ENCODE results near the gene C20orf202.
"Not testable (repeated sequence)": the region's sequence is repeated elsewhere in the genome, so short reads cannot be mapped to it uniquely, and the experiment has no call there.

C20orf202 gene

DNA sequence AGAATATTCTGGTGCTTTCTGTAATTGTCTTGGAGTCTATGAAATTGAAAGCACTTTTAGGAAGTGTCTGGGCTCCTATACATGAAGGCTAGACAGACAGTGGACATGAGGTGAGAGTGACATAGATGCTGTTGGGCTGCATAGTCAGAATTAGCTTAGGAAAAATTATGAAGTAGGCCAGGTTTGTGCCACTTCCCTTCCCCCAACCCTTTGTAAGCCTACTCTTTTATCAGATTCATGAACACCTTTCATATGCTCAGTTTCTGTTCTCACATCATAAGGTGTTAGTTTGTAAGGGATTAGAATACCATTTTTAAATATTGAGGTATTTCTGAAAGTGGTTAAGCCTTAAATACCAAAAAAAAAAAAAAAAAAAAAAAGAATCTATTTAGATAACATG is 44.4 kb downstream of the C20orf202 start:
- H2BK5ac ChIP-seq (ENCODE audit: low read length): no peak overlapping the region
- no peak overlapping the region for H2BK15ac ChIP-seq (replicated peaks; ENCODE audit: low read depth)
- H3K9ac ChIP-seq (ENCODE audit: low read length): no peak overlapping the region
- no peaks in the 10 kb centered on the region for H3K27me3 ChIP-seq (ENCODE audit: insufficient read depth, low read length, poor library complexity)
- no peak overlapping the region for H3K23ac ChIP-seq (ENCODE audit: low read length)
- no peak overlapping the region for H2BK120ac ChIP-seq (ENCODE audit: low read depth, low read length)
- no peak overlapping the region for H3K4ac ChIP-seq (ENCODE audit: low read depth, low read length)
- H3K79me1 ChIP-seq (ENCODE audit: low read length): no peaks in the 10 kb centered on the region
- H3K36me3 ChIP-seq (ENCODE audit: control insufficient read depth, insufficient read depth, low read length): no peaks in the 10 kb centered on the region
- no peak overlapping the region for H3K4me2 ChIP-seq (ENCODE audit: low read length)
- no peak overlapping the region for H3K27ac ChIP-seq (ENCODE audit: low read depth, low read length)
- no peaks in the 10 kb centered on the region for H3K4me1 ChIP-seq (ENCODE audit: control insufficient read depth, low read depth, low read length)
- no peak overlapping the region for H4K5ac ChIP-seq (ENCODE audit: low read length)
- no peaks in the 10 kb centered on the region for H3K79me2 ChIP-seq (ENCODE audit: control insufficient read depth, insufficient read depth, low read length)
- H4K8ac ChIP-seq (ENCODE audit: low read depth, low read length): no peak overlapping the region
- no peak overlapping the region for H3K18ac ChIP-seq (ENCODE audit: low read length)
- no peak overlapping the region for H2AK5ac ChIP-seq (ENCODE audit: low read length)
- no peak overlapping the region for H3K4me3 ChIP-seq (ENCODE audit: low read length)
- no peak for DNase-seq
- no peak overlapping the region for H3K56ac ChIP-seq (ENCODE audit: low read length)

DNA sequence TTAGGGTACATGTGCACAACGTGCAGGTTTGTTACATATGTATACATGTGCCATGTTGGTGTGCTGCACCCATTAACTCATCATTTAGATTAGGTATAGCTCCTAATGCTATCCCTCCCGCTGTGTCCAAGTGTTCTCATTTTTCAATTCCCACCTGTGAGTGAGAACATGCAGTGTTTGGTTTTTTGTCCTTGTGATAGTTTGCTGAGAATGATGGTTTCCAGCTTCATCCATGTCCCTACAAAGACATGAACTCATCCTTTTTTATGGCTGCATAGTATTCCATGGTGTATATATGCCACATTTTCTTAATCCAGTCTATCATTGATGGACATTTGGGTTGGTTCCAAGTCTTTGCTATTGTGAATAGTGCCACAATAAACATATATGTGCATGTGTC is 47.0 kb downstream of the C20orf202 start:
- H3K79me1 ChIP-seq (ENCODE audit: low read length); H4K5ac ChIP-seq (ENCODE audit: low read length); H2BK15ac ChIP-seq (replicated peaks; ENCODE audit: low read depth); H3K23ac ChIP-seq (ENCODE audit: low read length); H3K4me3 ChIP-seq (ENCODE audit: low read length); H3K56ac ChIP-seq (ENCODE audit: low read length); DNase-seq; H2AK5ac ChIP-seq (ENCODE audit: low read length); H3K4ac ChIP-seq (ENCODE audit: low read depth, low read length); H3K18ac ChIP-seq (ENCODE audit: low read length); H3K4me2 ChIP-seq (ENCODE audit: low read length); H3K27me3 ChIP-seq (ENCODE audit: insufficient read depth, low read length, poor library complexity); H3K9ac ChIP-seq (ENCODE audit: low read length); H3K27ac ChIP-seq (ENCODE audit: low read depth, low read length); H3K4me1 ChIP-seq (ENCODE audit: control insufficient read depth, low read depth, low read length); H3K36me3 ChIP-seq (ENCODE audit: control insufficient read depth, insufficient read depth, low read length); H2BK120ac ChIP-seq (ENCODE audit: low read depth, low read length); H4K8ac ChIP-seq (ENCODE audit: low read depth, low read length); H3K79me2 ChIP-seq (ENCODE audit: control insufficient read depth, insufficient read depth, low read length); H2BK5ac ChIP-seq (ENCODE audit: low read length): not testable (repeated sequence)
- WGBS (ENCODE audit: extremely low coverage, insufficient coverage, low lambda C conversion rate): no CpG with 5 or more reads among the region's 2 CpGs

DNA sequence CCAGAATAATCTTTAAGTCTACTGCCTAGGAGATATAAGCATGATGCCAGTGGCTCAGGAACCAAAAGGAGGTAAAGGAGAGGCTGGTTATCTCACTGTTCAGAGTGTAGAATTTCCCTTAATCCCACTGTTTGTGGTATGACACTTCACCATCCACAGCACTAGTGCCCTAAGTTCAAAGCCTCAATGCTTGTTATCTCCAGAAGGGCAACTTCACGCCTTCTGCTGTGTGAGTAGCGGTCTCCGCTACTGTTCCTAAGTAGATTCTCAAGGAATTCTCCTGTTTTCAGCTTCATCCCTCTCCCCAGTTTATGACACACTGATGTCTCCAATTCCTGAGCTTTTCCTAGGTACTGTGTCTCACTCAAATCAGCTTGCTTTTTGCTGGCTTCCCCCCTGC is 49.2 kb downstream of the C20orf202 start:
- Histone ChIP-seq H2AK5ac (ENCODE audit: low read length) (no peak overlapping the region), H3K4me1 (ENCODE audit: control insufficient read depth, low read depth, low read length) (no peaks in the 10 kb centered on the region), H3K4me2 (ENCODE audit: low read length) (no peak overlapping the region), H2BK5ac (ENCODE audit: low read length) (no peak overlapping the region), H3K4ac (ENCODE audit: low read depth, low read length) (no peak overlapping the region), H3K4me3 (ENCODE audit: low read length) (no peak overlapping the region), H3K9ac (ENCODE audit: low read length) (no peak overlapping the region), H3K79me2 (ENCODE audit: control insufficient read depth, insufficient read depth, low read length) (no peaks in the 10 kb centered on the region), H4K8ac (ENCODE audit: low read depth, low read length) (no peak overlapping the region), H3K27ac (ENCODE audit: low read depth, low read length) (no peak overlapping the region), H2BK120ac (ENCODE audit: low read depth, low read length) (no peak overlapping the region), H3K18ac (ENCODE audit: low read length) (no peak overlapping the region), H3K56ac (ENCODE audit: low read length) (no peak overlapping the region), H3K27me3 (ENCODE audit: insufficient read depth, low read length, poor library complexity) (no peaks in the 10 kb centered on the region), H3K36me3 (ENCODE audit: control insufficient read depth, insufficient read depth, low read length) (no peaks in the 10 kb centered on the region), H4K5ac (ENCODE audit: low read length) (no peak overlapping the region), H2BK15ac (replicated peaks; ENCODE audit: low read depth) (no peak overlapping the region), H3K23ac (ENCODE audit: low read length) (no peak overlapping the region), H3K79me1 (ENCODE audit: low read length) (no peaks in the 10 kb centered on the region)
- DNase-seq: peak; percentile 71
- no CpG with 5 or more reads among the region's 3 CpGs for WGBS (ENCODE audit: extremely low coverage, insufficient coverage, low lambda C conversion rate)

GRCh38 chr20:1254254-1254653 is 51.0 kb downstream of the C20orf202 start:
- Histone ChIP-seq H3K27ac (ENCODE audit: low read depth, low read length) (no peak overlapping the region), H2BK5ac (ENCODE audit: low read length) (no peak overlapping the region), H2AK5ac (ENCODE audit: low read length) (no peak overlapping the region), H3K79me1 (ENCODE audit: low read length) (no peaks in the 10 kb centered on the region), H3K23ac (ENCODE audit: low read length) (no peak overlapping the region), H3K9ac (ENCODE audit: low read length) (no peak overlapping the region), H3K18ac (ENCODE audit: low read length) (no peak overlapping the region), H4K8ac (ENCODE audit: low read depth, low read length) (no peak overlapping the region), H2BK15ac (replicated peaks; ENCODE audit: low read depth) (no peak overlapping the region), H3K4ac (ENCODE audit: low read depth, low read length) (no peak overlapping the region), H3K36me3 (ENCODE audit: control insufficient read depth, insufficient read depth, low read length) (no peaks in the 10 kb centered on the region), H3K4me2 (ENCODE audit: low read length) (no peak overlapping the region), H2BK120ac (ENCODE audit: low read depth, low read length) (no peak overlapping the region), H3K56ac (ENCODE audit: low read length) (no peak overlapping the region), H3K4me3 (ENCODE audit: low read length) (no peak overlapping the region), H3K27me3 (ENCODE audit: insufficient read depth, low read length, poor library complexity) (no peaks in the 10 kb centered on the region), H3K4me1 (ENCODE audit: control insufficient read depth, low read depth, low read length) (no peaks in the 10 kb centered on the region), H3K79me2 (ENCODE audit: control insufficient read depth, insufficient read depth, low read length) (no peaks in the 10 kb centered on the region), H4K5ac (ENCODE audit: low read length) (no peak overlapping the region)
- WGBS (ENCODE audit: extremely low coverage, insufficient coverage, low lambda C conversion rate): no CpG with 5 or more reads among the region's 2 CpGs
- DNase-seq: no peak

- H3K4ac ChIP-seq (ENCODE audit: low read depth, low read length): no peak overlapping the region
- no peaks in the 10 kb centered on the region for H3K79me2 ChIP-seq (ENCODE audit: control insufficient read depth, insufficient read depth, low read length)
- no peak overlapping the region for H2BK5ac ChIP-seq (ENCODE audit: low read length)
- H3K79me1 ChIP-seq (ENCODE audit: low read length): no peaks in the 10 kb centered on the region
- no peak overlapping the region for H3K56ac ChIP-seq (ENCODE audit: low read length)
- no CpG with 5 or more reads among the region's 2 CpGs for WGBS (ENCODE audit: extremely low coverage, insufficient coverage, low lambda C conversion rate)
- no peak overlapping the region for H3K23ac ChIP-seq (ENCODE audit: low read length)
- no peaks in the 10 kb centered on the region for H3K36me3 ChIP-seq (ENCODE audit: control insufficient read depth, insufficient read depth, low read length)
- no peak overlapping the region for H3K4me3 ChIP-seq (ENCODE audit: low read length)
- no peak overlapping the region for H2BK15ac ChIP-seq (replicated peaks; ENCODE audit: low read depth)
- DNase-seq: no peak
- H2BK120ac ChIP-seq (ENCODE audit: low read depth, low read length): no peak overlapping the region
- no peak overlapping the region for H3K9ac ChIP-seq (ENCODE audit: low read length)
- H3K18ac ChIP-seq (ENCODE audit: low read length): no peak overlapping the region
- no peak overlapping the region for H3K27ac ChIP-seq (ENCODE audit: low read depth, low read length)
- no peak overlapping the region for H4K5ac ChIP-seq (ENCODE audit: low read length)
- H4K8ac ChIP-seq (ENCODE audit: low read depth, low read length): no peak overlapping the region
- H3K27me3 ChIP-seq (ENCODE audit: insufficient read depth, low read length, poor library complexity): no peaks in the 10 kb centered on the region
- H3K4me2 ChIP-seq (ENCODE audit: low read length): no peak overlapping the region
- H2AK5ac ChIP-seq (ENCODE audit: low read length): no peak overlapping the region
- no peaks in the 10 kb centered on the region for H3K4me1 ChIP-seq (ENCODE audit: control insufficient read depth, low read depth, low read length)
Observed at GRCh38 chr20:1255675-1256074, 52.4 kb downstream of the C20orf202 start.
